K562 (cell line): Measurements from ENCODE around the gene TMEM131L. TPM values are rescaled to one million over a fixed set of nuclear protein-coding genes. Genes with fewer than 3 reads are reported as not detected.
"Not testable (repeated sequence)": the region's sequence is repeated elsewhere in the genome, so short reads cannot be mapped to it uniquely, and the experiment has no call there.

Experiments
- ATAC-seq: fragments of 200-7000 bp; cut with Tn5 transposase; 3 replicates; pipeline ENCODE4 v1.9.1; 2020; ENCODE audit warnings: moderate library complexity
- BruUV-seq: library from RNA; stranded (reverse); fragments of 400-500 nt; replicated peaks from 2 replicates; lab custom pipeline; 2021; lab: Mats Ljungman, UMichigan
- CTCF ChIA-PET: fragments of 300-600 bp; formaldehyde crosslinking; extraction: SDS; loops from one replicate; lab custom pipeline; 2021; ENCODE audit warnings: low intra/inter-chr PET ratio; lab: Yijun Ruan, JAX
- POLR2A ChIA-PET: fragments of 300-600, 350-650 bp; sonication (Branson Sonifier 250); formaldehyde crosslinking; extraction: SDS; loops from one replicate; lab custom pipeline; 2021; ENCODE audit warnings: antibody characterized with exemption, inconsistent platforms; lab: Yijun Ruan, JAX
- DNase-seq, 4 experiments: peaks; one replicate each; pipeline versions ENCODE4 v3.0.0 to v3.0.0-alpha.2; 2011 to 2018; ENCODE audit warnings: low spot score in 3 of 4, mixed read lengths in 3 of 4; ENCODE audit errors: extremely low read depth in 1 of 4
- FAIRE-seq: peaks from 2 replicates; lab custom pipeline; 2011; peaks lifted over from hg19 to GRCh38; lab: Jason Lieb, UNC
- H2AFZ ChIP-seq: 2 replicates; pipeline ENCODE4 v1.6.0; 2011; ENCODE audit warnings: low read depth, low read length, control low read depth, inconsistent platforms
- H3K27ac ChIP-seq: fragments of 200-600 bp; 3 replicates; pipeline ENCODE4 v1.8.0; 2011; ENCODE audit warnings: low read depth, mild to moderate bottlenecking, control low read depth, inconsistent platforms, low read length, moderate library complexity, mixed read lengths; ENCODE audit errors: extremely low read depth
- H3K27me3 ChIP-seq, 2 experiments: fragments of 300-600 bp in 1 of 2; 2 replicates in 1 of 2; 3 replicates in 1 of 2; pipeline versions ENCODE4 v1.6.0 to v1.8.0; 2011; ENCODE audit warnings: inconsistent platforms in 2 of 2, low read length in 2 of 2, mild to moderate bottlenecking in 1 of 2, mixed read lengths in 1 of 2, moderate library complexity in 1 of 2; ENCODE audit not compliant: control insufficient read depth in 2 of 2, insufficient read depth in 2 of 2
- H3K36me3 ChIP-seq: fragments of 300-600 bp; 3 replicates; pipeline ENCODE4 v1.8.0; 2011; ENCODE audit warnings: mild to moderate bottlenecking, low read length, inconsistent platforms; ENCODE audit not compliant: control insufficient read depth, insufficient read depth
- H3K4me1 ChIP-seq, 2 experiments: fragments of 200-600 bp in 1 of 2; replicated peaks in 1 of 2; 2 replicates in 1 of 2; 3 replicates in 1 of 2; pipeline versions ENCODE4 v1.5.1 to v1.8.0; 2011; ENCODE audit warnings: inconsistent platforms in 2 of 2, low read length in 2 of 2, mild to moderate bottlenecking in 1 of 2, mixed read lengths in 1 of 2, moderate library complexity in 1 of 2; ENCODE audit not compliant: control insufficient read depth in 2 of 2, insufficient read depth in 2 of 2
- H3K4me2 ChIP-seq: 2 replicates; pipeline ENCODE4 v1.6.1; 2011; ENCODE audit warnings: low read length, control low read depth, inconsistent platforms, mixed read lengths; ENCODE audit not compliant: insufficient read depth
- H3K4me3 ChIP-seq: fragments of 200-600 bp; sonication (generic), shearing (Covaris generic); 2 replicates; pipeline ENCODE4 v1.5.1; 2016; ENCODE audit warnings: control low read depth, inconsistent platforms
- H3K79me2 ChIP-seq: fragments of 200-600 bp; 3 replicates; pipeline ENCODE4 v1.8.0; 2011; ENCODE audit warnings: low read length, inconsistent platforms; ENCODE audit not compliant: control insufficient read depth, insufficient read depth
- H3K9ac ChIP-seq, 2 experiments: 2 replicates each; pipeline versions ENCODE4 v1.6.0 to v1.6.1; 2011; ENCODE audit warnings: low read depth in 2 of 2, low read length in 2 of 2, control low read depth in 1 of 2, inconsistent platforms in 1 of 2, mild to moderate bottlenecking in 1 of 2, mixed read lengths in 1 of 2; ENCODE audit not compliant: insufficient read depth in 1 of 2
- H3K9me1 ChIP-seq: one replicate; pipeline ENCODE4 v1.6.0; 2011; ENCODE audit warnings: inconsistent platforms, mild to moderate bottlenecking, low read length, moderate library complexity; ENCODE audit not compliant: control insufficient read depth, insufficient read depth
- H3K9me3 ChIP-seq: replicated peaks from 2 replicates; pipeline ENCODE4 v1.5.1; 2011; ENCODE audit warnings: low read depth, low read length, inconsistent platforms; ENCODE audit not compliant: control insufficient read depth, insufficient read depth
- H4K20me1 ChIP-seq: replicated peaks from 2 replicates; pipeline ENCODE4 v1.6.1; 2011; ENCODE audit warnings: low read length, inconsistent platforms, mixed read lengths; ENCODE audit not compliant: control insufficient read depth, insufficient read depth
- FIP1L1 ChIP-seq: fragments of 200-400 bp; formaldehyde crosslinking; IDR thresholded peaks from 2 replicates; pipeline ENCODE4 v1.6.1; 2018; ENCODE audit warnings: mild to moderate bottlenecking, low read depth, low read length; ENCODE audit not compliant: poor library complexity, severe bottlenecking
- POLR3A ChIP-seq: IDR thresholded peaks from 2 replicates; pipeline ENCODE4 v1.6.1; 2011; ENCODE audit warnings: borderline replicate concordance, mild to moderate bottlenecking, moderate library complexity; ENCODE audit not compliant: insufficient read length, insufficient read depth; ENCODE audit errors: extremely low read depth
- SLC30A9 ChIP-seq: fragments of 250-450 bp; sonication (Bioruptor Pico); IDR thresholded peaks from 2 replicates; pipeline ENCODE4 v1.8.0; 2022; ENCODE audit warnings: mild to moderate bottlenecking, moderate library complexity
- ZNF589 ChIP-seq: fragments of 200-800 bp; sonication (Bioruptor generic); IDR thresholded peaks from 2 replicates; pipeline ENCODE4 v1.6.1; 2016; ENCODE audit warnings: low read depth, missing genetic modification characterization, missing compliant biosample characterization
- WGBS: fragments of 100-300 bp; shearing (Covaris generic); methylation state at CpG from one replicate; pipeline ENCODE4 v1.1.6; 2016; ENCODE audit warnings: low coverage, mixed read lengths; ENCODE audit not compliant: insufficient coverage; ENCODE audit errors: missing lambda C conversion rate; 5-methylcytosine and 5-hydroxymethylcytosine counted together
- in situ Hi-C: fragments of 300-500 bp; cut with MboI; formaldehyde crosslinking; loops from 4 replicates; pipeline ENCODE4 v1.15.0; 2018; ENCODE audit warnings: inconsistent platforms, mixed read lengths
- intact Hi-C: fragments of 100-400 bp; cut with micrococcal nuclease; formaldehyde crosslinking; loops from 2 replicates; pipeline ENCODE4 v1.14.2; 2022
- polyA plus RNA-seq, 8 experiments: library from polyadenylated mRNA; depleted of rRNA in 4 of 8; stranded (reverse) in 5 of 8; unstranded in 3 of 8; fragments of >200 nt; fragmentation: Nextera tagmentation in 2 of 8; fragmentation: Illumina TruSeq in 1 of 8; extraction: Ambion mirVana in 2 of 8; extraction: Trizol in 1 of 8; gene quantifications; 2 replicates each; pipeline versions ENCODE4 v1.2.1 to v1.2.3, GENCODE V29; 2011 to 2014; ENCODE audit warnings: inconsistent platforms in 1 of 8, missing spikeins in 1 of 8
- total RNA-seq, 7 experiments: library from RNA; depleted of rRNA in 6 of 7; stranded (reverse); fragments of >200 nt in 6 of 7; fragmentation: Illumina TruSeq in 2 of 7; extraction: Trizol in 2 of 7; gene quantifications; 2 replicates each; pipeline versions ENCODE4 v1.2.1 to v1.2.3, GENCODE V29; 2011 to 2021; ENCODE audit warnings: low replicate concordance in 1 of 7
- TF ChIP-seq, protein P1 (sequence below): IDR thresholded peaks from 2 replicates; pipeline ENCODE4 v1.6.1; 2011; ENCODE audit not compliant: insufficient read length; ENCODE audit errors: extremely low read depth

TMEM131L gene
- total and polyA plus RNA-seq, 9 of the 15 experiments (the other 6 are each of a cell fraction or from before 2014, with no cell fraction given), result 1.2 to 20.8 (median 12.9) TPM

DNA sequence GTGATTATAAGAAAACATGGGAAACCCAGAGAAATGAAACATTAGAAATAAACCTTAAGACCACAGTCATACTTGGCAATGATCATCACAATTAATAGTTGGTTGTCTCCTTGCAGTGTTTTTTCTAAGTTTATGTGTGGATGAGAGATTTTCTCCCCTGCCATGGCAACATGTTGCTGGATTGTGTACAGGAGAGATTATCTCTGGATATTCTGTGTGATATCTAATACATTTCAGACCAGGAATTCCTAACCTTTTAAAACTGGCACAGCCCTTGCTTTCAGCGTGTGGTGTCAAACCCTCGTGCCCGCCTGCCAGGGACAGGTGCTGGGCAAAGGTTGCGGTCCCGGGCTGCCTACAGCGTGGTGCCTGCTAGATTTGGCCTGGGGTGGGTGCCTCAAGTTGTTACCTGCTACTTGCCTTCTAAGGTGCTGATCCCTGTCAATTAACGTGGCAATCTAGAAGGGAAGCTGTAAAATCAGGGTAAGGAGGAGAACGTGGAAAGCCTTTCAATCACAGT lies 100.5 kb downstream of the TMEM131L start:
- H3K4me1 ChIP-seq, result peaks cover 0 to 3% of the 10 kb centered on the region in 2 experiments; a peak in 2 of 5 replicates
- no TSS peak for BruUV-seq
- H3K36me3 ChIP-seq, result peaks cover 25% of the 10 kb centered on the region
- H3K9me3 ChIP-seq, result no peaks in the 10 kb centered on the region
- H3K4me3 ChIP-seq, result no peak overlapping the region
- WGBS, result 96% methylated on average over 8 of the region's 8 CpGs
- in situ Hi-C loops, result no loop called here
- H3K27ac ChIP-seq, result no peak overlapping the region
- TF ChIP-seq ZNF589 (no peak), FIP1L1 (no peak), SLC30A9 (CRISPR knock-in tag) (no peak), POLR3A (no peak)
- TF ChIP-seq, protein P1, sequence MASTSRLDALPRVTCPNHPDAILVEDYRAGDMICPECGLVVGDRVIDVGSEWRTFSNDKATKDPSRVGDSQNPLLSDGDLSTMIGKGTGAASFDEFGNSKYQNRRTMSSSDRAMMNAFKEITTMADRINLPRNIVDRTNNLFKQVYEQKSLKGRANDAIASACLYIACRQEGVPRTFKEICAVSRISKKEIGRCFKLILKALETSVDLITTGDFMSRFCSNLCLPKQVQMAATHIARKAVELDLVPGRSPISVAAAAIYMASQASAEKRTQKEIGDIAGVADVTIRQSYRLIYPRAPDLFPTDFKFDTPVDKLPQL, result no peak
- no peak overlapping the region for H3K4me2 ChIP-seq
- no peak overlapping the region for H3K9ac ChIP-seq
- no peaks in the 10 kb centered on the region for H3K27me3 ChIP-seq
- H3K9me1 ChIP-seq, result peaks cover 2% of the 10 kb centered on the region
- intact Hi-C loops, result no loop called here
- no peaks in the 10 kb centered on the region for H3K79me2 ChIP-seq
- ChIA-PET CTCF (no interaction called here), POLR2A (interaction anchor here (0.6 to 1.7 kb wide), 3 partner anchors 11 to 398 kb away, joined by 3 to 7 read pairs (median 3); no protein-coding TSS in a partner anchor)
- ATAC-seq (no peak), FAIRE-seq (no peak), DNase-seq (no peak)
- H4K20me1 ChIP-seq, result 0 out of 2 replicates have a peak, but pooled peaks cover 3% of the 10 kb centered on the region
- no peak overlapping the region for H2AFZ ChIP-seq

DNA sequence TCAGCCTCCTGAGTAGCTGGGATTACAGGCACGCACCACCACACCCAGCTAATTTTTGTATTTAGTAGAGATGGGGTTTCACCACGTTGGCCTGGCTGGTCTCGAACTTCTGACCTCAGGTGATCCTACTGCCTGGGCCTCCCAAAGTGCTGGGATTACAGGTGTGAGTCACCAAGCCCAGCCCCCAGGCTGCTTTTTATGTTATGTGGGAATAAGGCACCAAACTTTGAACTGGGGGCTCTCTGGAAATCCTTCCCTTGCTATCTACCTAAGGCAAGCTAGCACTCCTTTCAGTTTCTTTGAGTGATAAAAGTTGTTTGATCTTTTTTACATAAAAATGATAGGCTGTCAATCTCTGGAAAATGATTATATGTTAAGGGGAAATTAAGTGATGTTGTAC lies 101.5 kb downstream of the TMEM131L start:
- POLR2A ChIA-PET, result interaction anchor here (0.6 to 1.7 kb wide), 6 partner anchors 12 to 399 kb away, joined by 3 to 7 read pairs (median 3); no protein-coding TSS in a partner anchor
- H3K4me1 ChIP-seq, H3K27ac ChIP-seq, H3K4me2 ChIP-seq, H3K9me1 ChIP-seq, H3K9me3 ChIP-seq, CTCF ChIA-PET, H2AFZ ChIP-seq, in situ Hi-C loops, BruUV-seq, H3K4me3 ChIP-seq, ATAC-seq, H4K20me1 ChIP-seq, H3K9ac ChIP-seq, DNase-seq, H3K79me2 ChIP-seq, FAIRE-seq, intact Hi-C loops, H3K27me3 ChIP-seq: not testable (repeated sequence)
- WGBS, result 83% methylated on average over 3 of the region's 3 CpGs
- H3K36me3 ChIP-seq, result peaks cover 27% of the 10 kb centered on the region
